BE2C (cell line): Measurements from ENCODE around the gene ZNF790. TPM values are rescaled to one million over a fixed set of nuclear protein-coding genes. Genes with fewer than 3 reads are reported as not detected.

Source experiments
- DNase-seq: peaks from one replicate; pipeline ENCODE4 v3.0.0-alpha.2; 2020
- H3K27me3 ChIP-seq: fragments of 250-450 bp; sonication (Bioruptor Pico); 2 replicates; pipeline ENCODE4 v1.5.1; 2020; ENCODE audit warnings: mild to moderate bottlenecking
- H3K36me3 ChIP-seq: fragments of 250-450 bp; sonication (Bioruptor Pico); 2 replicates; pipeline ENCODE4 v1.5.1; 2020; ENCODE audit warnings: mild to moderate bottlenecking
- H3K4me1 ChIP-seq: fragments of 250-450 bp; sonication (Bioruptor Pico); 2 replicates; pipeline ENCODE4 v1.5.1; 2020
- H3K4me3 ChIP-seq: 2 replicates; pipeline ENCODE4 v1.5.1; 2011; ENCODE audit warnings: low read depth, low read length
- H3K9me3 ChIP-seq: fragments of 250-450 bp; sonication (Bioruptor Pico); 2 replicates; pipeline ENCODE4 v1.5.1; 2020
- polyA plus RNA-seq: library from polyadenylated mRNA; unstranded; fragments of >200 nt; gene quantifications from one replicate; pipeline ENCODE4 v1.2.1, GENCODE V29; 2012; ENCODE audit warnings: low read depth, missing spikeins; ENCODE audit not compliant: insufficient read length, insufficient read depth
- TF ChIP-seq, protein P1 (sequence below): IDR thresholded peaks from 2 replicates; pipeline ENCODE4 v1.5.1; 2012; ENCODE audit warnings: mild to moderate bottlenecking, low read depth, low read length

The ZNF790 gene
- polyA plus RNA-seq = 2.7 TPM

- H3K4me1 ChIP-seq = no peaks in the 10 kb centered on the region
- peaks cover 4% of the 10 kb centered on the region; the same call in 1 of the 2 replicates for H3K36me3 ChIP-seq
- H3K4me3 ChIP-seq = peak within 1 kb of the TSS; percentile 85
- peak; percentile 86 for DNase-seq
- H3K9me3 ChIP-seq = no peaks in the 10 kb centered on the region
- TF ChIP-seq, protein P1, sequence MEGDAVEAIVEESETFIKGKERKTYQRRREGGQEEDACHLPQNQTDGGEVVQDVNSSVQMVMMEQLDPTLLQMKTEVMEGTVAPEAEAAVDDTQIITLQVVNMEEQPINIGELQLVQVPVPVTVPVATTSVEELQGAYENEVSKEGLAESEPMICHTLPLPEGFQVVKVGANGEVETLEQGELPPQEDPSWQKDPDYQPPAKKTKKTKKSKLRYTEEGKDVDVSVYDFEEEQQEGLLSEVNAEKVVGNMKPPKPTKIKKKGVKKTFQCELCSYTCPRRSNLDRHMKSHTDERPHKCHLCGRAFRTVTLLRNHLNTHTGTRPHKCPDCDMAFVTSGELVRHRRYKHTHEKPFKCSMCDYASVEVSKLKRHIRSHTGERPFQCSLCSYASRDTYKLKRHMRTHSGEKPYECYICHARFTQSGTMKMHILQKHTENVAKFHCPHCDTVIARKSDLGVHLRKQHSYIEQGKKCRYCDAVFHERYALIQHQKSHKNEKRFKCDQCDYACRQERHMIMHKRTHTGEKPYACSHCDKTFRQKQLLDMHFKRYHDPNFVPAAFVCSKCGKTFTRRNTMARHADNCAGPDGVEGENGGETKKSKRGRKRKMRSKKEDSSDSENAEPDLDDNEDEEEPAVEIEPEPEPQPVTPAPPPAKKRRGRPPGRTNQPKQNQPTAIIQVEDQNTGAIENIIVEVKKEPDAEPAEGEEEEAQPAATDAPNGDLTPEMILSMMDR = no peak
- no peaks in the 10 kb centered on the region for H3K27me3 ChIP-seq
These were observed at the start of gene ZNF790 for GRCh38 chr19:36837906-36838783. Gene ZNF790 (minus strand): TSS chr19:36838387. CDS start chr19:36825619, 12,768 bp downstream.

GRCh38 chr19:36876993-36877938, 39.1 kb upstream of the ZNF790 start:
- H3K36me3 ChIP-seq = no peaks in the 10 kb centered on the region
- H3K9me3 ChIP-seq = peaks cover 4% of the 10 kb centered on the region; the same call in 1 of the 2 replicates
- no peaks in the 10 kb centered on the region for H3K27me3 ChIP-seq
- no peak for DNase-seq
- H3K4me1 ChIP-seq = no peaks in the 10 kb centered on the region
- H3K4me3 ChIP-seq = no peak overlapping the region
- TF ChIP-seq, protein P1 = no peak

DNA sequence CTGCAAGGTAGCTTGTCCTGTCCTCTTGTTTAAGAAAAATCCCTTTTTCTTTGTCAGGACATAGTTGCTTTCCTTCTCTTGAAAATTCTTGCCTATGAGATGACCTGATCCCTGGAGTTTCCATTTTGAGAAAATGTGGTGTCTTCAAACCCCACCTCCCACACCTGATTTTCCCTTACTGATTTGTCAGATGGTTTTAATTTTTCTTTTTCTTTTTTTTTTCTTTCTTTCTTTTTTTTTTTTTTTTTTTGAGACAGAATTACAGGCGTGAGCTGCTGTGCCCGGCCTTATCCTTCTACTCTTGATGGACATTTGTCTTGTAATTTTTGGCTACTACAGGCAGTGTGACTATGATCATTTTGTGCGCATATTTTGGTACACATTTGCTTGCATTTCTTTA, 13.7 kb upstream of the ZNF790 start:
- Histone ChIP-seq H3K9me3 (no peaks in the 10 kb centered on the region), H3K27me3 (no peaks in the 10 kb centered on the region), H3K4me1 (no peaks in the 10 kb centered on the region), H3K4me3 (peak overlapping the region; percentile 75), H3K36me3 (no peaks in the 10 kb centered on the region)
- TF ChIP-seq, protein P1 = no peak
- no peak for DNase-seq

DNA sequence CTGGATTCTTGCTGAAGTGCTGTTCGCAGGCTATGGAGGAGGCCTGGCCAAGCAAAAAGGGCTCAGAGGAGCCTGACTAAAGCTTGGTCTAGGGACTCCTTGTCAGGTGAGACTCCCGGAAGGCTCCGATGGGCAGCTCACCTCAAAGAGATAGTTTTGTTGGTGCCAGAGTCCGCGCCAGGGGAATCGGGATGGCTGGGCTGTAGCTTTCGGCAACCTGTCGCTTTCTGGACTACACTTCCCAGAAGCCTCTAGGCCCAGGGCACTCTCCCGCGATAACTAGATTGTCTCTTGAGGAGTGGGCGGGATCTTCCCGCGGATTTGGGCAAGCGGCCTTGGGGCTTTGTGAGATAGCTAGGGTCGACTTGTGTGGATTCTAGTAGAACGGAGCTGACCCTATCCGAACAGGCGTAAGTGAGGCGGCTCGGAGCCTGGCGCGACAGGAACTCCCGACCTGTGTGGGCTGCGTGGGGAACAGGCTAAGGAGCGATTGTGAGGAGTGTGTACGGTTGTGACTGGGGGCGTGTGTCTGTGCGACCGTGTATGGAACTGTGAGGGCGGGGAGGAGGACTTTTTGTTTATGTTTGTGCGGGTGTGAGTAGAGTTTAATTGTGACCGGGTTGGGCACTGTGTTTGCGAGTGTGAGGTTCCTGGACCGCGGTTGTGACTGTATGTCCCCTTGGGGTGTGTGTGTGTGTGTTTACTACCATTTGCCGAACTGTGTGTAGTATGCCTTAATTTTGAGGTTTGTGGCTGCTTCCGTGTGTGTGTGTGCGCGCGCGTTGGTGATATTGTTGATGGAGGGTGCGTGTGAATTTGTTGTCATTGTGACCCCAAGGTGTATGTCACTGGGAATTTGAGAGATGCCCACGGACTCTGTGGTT, 12.6 kb upstream of the ZNF790 start, which contains the start of gene ZNF345:
TSS of gene ZNF345 (plus strand) at position 318 of the 884 bp plus-strand sequence. CDS start 25,955 bp downstream, outside the sequence.
- H3K27me3 ChIP-seq = no peaks in the 10 kb centered on the region
- no peaks in the 10 kb centered on the region for H3K36me3 ChIP-seq
- H3K4me3 ChIP-seq = peak within 1 kb of the TSS; percentile 75
- H3K4me1 ChIP-seq = no peaks in the 10 kb centered on the region
- TF ChIP-seq, protein P1 = no peak
- no peaks in the 10 kb centered on the region for H3K9me3 ChIP-seq
- peak; percentile 92 for DNase-seq

DNA sequence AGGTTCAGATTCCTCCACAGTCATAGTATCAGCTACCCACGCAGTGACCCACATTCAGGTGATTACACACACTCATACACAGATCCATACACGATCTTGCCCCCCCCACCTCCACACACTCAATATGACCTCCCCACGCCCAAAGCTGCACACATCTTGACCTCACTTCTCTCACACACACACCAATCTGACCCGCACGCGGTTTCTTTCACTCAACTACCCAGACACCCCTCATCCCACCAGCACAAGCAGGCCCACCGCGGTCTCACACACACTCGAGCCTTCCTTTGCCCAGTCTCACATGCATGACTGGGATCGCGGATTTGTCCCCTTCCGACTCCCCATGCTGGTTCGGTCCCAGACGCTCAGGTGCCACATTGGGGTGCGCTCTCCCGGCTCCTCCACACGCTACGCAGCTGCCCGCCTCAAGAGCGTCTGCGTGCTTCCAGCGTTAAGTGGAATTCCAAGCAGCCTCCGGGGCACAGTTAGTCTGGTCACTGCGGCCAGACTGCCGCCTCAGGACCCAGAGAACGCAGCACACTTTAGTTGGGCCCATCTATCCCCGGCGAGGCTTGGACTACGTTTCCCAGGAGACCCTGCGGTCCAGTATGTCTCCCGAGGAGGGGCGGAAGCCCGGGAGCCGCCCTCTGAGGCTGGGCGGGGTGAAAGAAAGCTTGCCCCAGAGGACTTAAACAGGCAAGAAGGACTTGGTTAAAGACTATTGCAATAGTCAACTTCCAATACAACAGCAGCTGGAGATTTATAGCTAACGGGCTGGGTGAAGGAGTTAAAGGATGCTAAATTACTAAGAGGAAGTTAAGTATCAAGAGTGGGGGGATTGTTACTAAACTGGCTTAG, 11.7 kb upstream of the ZNF790 start:
- Histone ChIP-seq H3K36me3 (no peaks in the 10 kb centered on the region), H3K4me3 (peak overlapping the region; percentile 75), H3K9me3 (no peaks in the 10 kb centered on the region), H3K4me1 (no peaks in the 10 kb centered on the region), H3K27me3 (no peaks in the 10 kb centered on the region)
- TF ChIP-seq, protein P1 = no peak
- DNase-seq = peak; percentile 90
